Mammary epithelial cell (primary cell): ENCODE measurements around the gene DCTN2.

Experiments used
- EZH2 ChIP-seq: IDR thresholded peaks from 2 replicates; pipeline ENCODE4 v1.6.1; 2012; ENCODE audit warnings: low read length, inconsistent platforms, borderline replicate concordance
- TF ChIP-seq, protein P1 (sequence below), 2 donors: IDR thresholded peaks in 1 of 2; conservative IDR thresholded peaks in 1 of 2; 2 replicates each; pipeline ENCODE4 v1.5.1; 2011 to 2012; ENCODE audit warnings: inconsistent platforms in 2 of 2, low read length in 2 of 2, mild to moderate bottlenecking in 2 of 2, control low read depth in 1 of 2, low read depth in 1 of 2; ENCODE audit not compliant: insufficient read depth in 1 of 2; ENCODE audit errors: extremely low read depth in 1 of 2

- TF ChIP-seq, protein P1, sequence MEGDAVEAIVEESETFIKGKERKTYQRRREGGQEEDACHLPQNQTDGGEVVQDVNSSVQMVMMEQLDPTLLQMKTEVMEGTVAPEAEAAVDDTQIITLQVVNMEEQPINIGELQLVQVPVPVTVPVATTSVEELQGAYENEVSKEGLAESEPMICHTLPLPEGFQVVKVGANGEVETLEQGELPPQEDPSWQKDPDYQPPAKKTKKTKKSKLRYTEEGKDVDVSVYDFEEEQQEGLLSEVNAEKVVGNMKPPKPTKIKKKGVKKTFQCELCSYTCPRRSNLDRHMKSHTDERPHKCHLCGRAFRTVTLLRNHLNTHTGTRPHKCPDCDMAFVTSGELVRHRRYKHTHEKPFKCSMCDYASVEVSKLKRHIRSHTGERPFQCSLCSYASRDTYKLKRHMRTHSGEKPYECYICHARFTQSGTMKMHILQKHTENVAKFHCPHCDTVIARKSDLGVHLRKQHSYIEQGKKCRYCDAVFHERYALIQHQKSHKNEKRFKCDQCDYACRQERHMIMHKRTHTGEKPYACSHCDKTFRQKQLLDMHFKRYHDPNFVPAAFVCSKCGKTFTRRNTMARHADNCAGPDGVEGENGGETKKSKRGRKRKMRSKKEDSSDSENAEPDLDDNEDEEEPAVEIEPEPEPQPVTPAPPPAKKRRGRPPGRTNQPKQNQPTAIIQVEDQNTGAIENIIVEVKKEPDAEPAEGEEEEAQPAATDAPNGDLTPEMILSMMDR (conservative IDR thresholded peaks at IDR 0.05 in 1 of 2, IDR thresholded peaks at IDR 0.05 in 1 of 2; ENCODE audit: extremely low read depth in 1 of 2, insufficient read depth in 1 of 2, low read depth in 1 of 2, low read length in 2 of 2), result no peak
- TF ChIP-seq EZH2, result no peak
Observed at GRCh38 chr12:57524814-57525614, 22.0 kb downstream of the DCTN2 start.
